HepG2 (cell line): Measurements from ENCODE around the gene GAS2. TPM values are rescaled to one million over a fixed set of nuclear protein-coding genes. Genes with fewer than 3 reads are reported as not detected.

ENCODE experiments used
- ARID4A ChIP-seq: sonication (generic); formaldehyde crosslinking; IDR thresholded peaks from 2 replicates; pipeline ENCODE4 v1.5.0; 2020; ENCODE audit warnings: mild to moderate bottlenecking, missing genetic modification reagents, borderline replicate concordance
- GATAD1 ChIP-seq: IDR thresholded peaks from 2 replicates; pipeline ENCODE4 v1.6.1; 2016; ENCODE audit warnings: missing genetic modification reagents, missing compliant biosample characterization
- HINFP ChIP-seq: sonication (generic); formaldehyde crosslinking; IDR thresholded peaks from 2 replicates; pipeline ENCODE4 v1.4.0; 2020; ENCODE audit warnings: low read depth, mild to moderate bottlenecking, missing genetic modification reagents
- JUN ChIP-seq: sonication (generic); formaldehyde crosslinking; IDR thresholded peaks from 2 replicates; pipeline ENCODE4 v1.4.0; 2020; ENCODE audit warnings: mild to moderate bottlenecking, missing genetic modification reagents
- JUND ChIP-seq: sonication (generic); formaldehyde crosslinking; IDR thresholded peaks from 2 replicates; pipeline ENCODE4 v1.8.0; 2022; ENCODE audit warnings: mild to moderate bottlenecking, missing genetic modification reagents
- PAX8 ChIP-seq: sonication (generic); formaldehyde crosslinking; IDR thresholded peaks from 2 replicates; pipeline ENCODE4 v1.8.0; 2022; ENCODE audit warnings: mild to moderate bottlenecking, missing genetic modification reagents, borderline replicate concordance
- TBP ChIP-seq: sonication (generic); formaldehyde crosslinking; IDR thresholded peaks from 2 replicates; pipeline ENCODE4 v1.5.0; 2020; ENCODE audit warnings: missing genetic modification reagents
- TCF7 ChIP-seq: sonication (generic); IDR thresholded peaks from 2 replicates; pipeline ENCODE4 v1.6.1; 2016; ENCODE audit warnings: antibody characterized with exemption, low read depth
- ZFY ChIP-seq: sonication (generic); formaldehyde crosslinking; IDR thresholded peaks from 2 replicates; pipeline ENCODE4 v1.4.0; 2020; ENCODE audit warnings: missing genetic modification reagents
- ZFYVE20 ChIP-seq: sonication (generic); formaldehyde crosslinking; IDR thresholded peaks from 2 replicates; pipeline ENCODE4 v1.8.0; 2023; ENCODE audit warnings: low read depth, mild to moderate bottlenecking, moderate library complexity, missing genetic modification reagents, borderline replicate concordance
- ZNF562 ChIP-seq: sonication (generic); formaldehyde crosslinking; IDR thresholded peaks from 2 replicates; pipeline ENCODE4 v1.8.0; 2022; ENCODE audit warnings: missing genetic modification reagents, borderline replicate concordance
- ZNF572 ChIP-seq: sonication (generic); formaldehyde crosslinking; IDR thresholded peaks from 2 replicates; pipeline ENCODE4 v1.5.1; 2020; ENCODE audit warnings: mild to moderate bottlenecking, missing genetic modification reagents
- ZNF747 ChIP-seq: sonication (generic); formaldehyde crosslinking; IDR thresholded peaks from 2 replicates; pipeline ENCODE4 v1.8.1; 2023; ENCODE audit warnings: missing genetic modification reagents, mild to moderate bottlenecking, borderline replicate concordance
- ZSCAN21 ChIP-seq: sonication (generic); formaldehyde crosslinking; IDR thresholded peaks from 2 replicates; pipeline ENCODE4 v1.8.0; 2022; ENCODE audit warnings: mild to moderate bottlenecking, missing genetic modification reagents, moderate library complexity, borderline replicate concordance
- ZSCAN30 ChIP-seq: sonication (generic); formaldehyde crosslinking; IDR thresholded peaks from 2 replicates; pipeline ENCODE4 v1.5.0; 2020; ENCODE audit warnings: mild to moderate bottlenecking, missing genetic modification reagents
- polyA plus RNA-seq, 8 experiments: library from polyadenylated mRNA; depleted of rRNA in 3 of 8; stranded (reverse) in 7 of 8; unstranded in 1 of 8; fragments of >200 nt; fragmentation: Illumina TruSeq in 4 of 8; extraction: Trizol in 4 of 8; gene quantifications; 2 replicates each; pipeline versions ENCODE4 v1.2.1 to v1.2.3, GENCODE V29; 2011 to 2016; ENCODE audit warnings: low read depth in 4 of 8, missing spikeins in 1 of 8, mixed read lengths in 1 of 8; ENCODE audit not compliant: insufficient read depth in 1 of 8
- total RNA-seq, 5 experiments: library from RNA; depleted of rRNA; stranded (reverse); fragments of >200 nt; fragmentation: Illumina TruSeq; extraction: Trizol; gene quantifications; 2 replicates each; pipeline ENCODE4 v1.2.3, GENCODE V29; 2016; ENCODE audit warnings: low read depth in 1 of 5
- TF ChIP-seq, protein P1 (sequence below): sonication (generic); formaldehyde crosslinking; IDR thresholded peaks from 2 replicates; pipeline ENCODE4 v1.5.0; 2020; ENCODE audit warnings: missing genetic modification reagents
- TF ChIP-seq, protein P2 (sequence below): sonication (generic); formaldehyde crosslinking; IDR thresholded peaks from 2 replicates; pipeline ENCODE4 v1.5.0; 2020; ENCODE audit warnings: missing genetic modification reagents, mild to moderate bottlenecking, borderline replicate concordance
- TF ChIP-seq, protein P3 (sequence below): sonication (generic); formaldehyde crosslinking; IDR thresholded peaks from 2 replicates; pipeline ENCODE4 v1.4.0; 2020; ENCODE audit warnings: mild to moderate bottlenecking, low read depth, missing genetic modification reagents

GAS2 gene
- total and polyA plus RNA-seq, 2 of the 13 experiments (the other 11 are each of a cell fraction or from before 2014, with no cell fraction given): 26.0 to 85.1 TPM

DNA sequence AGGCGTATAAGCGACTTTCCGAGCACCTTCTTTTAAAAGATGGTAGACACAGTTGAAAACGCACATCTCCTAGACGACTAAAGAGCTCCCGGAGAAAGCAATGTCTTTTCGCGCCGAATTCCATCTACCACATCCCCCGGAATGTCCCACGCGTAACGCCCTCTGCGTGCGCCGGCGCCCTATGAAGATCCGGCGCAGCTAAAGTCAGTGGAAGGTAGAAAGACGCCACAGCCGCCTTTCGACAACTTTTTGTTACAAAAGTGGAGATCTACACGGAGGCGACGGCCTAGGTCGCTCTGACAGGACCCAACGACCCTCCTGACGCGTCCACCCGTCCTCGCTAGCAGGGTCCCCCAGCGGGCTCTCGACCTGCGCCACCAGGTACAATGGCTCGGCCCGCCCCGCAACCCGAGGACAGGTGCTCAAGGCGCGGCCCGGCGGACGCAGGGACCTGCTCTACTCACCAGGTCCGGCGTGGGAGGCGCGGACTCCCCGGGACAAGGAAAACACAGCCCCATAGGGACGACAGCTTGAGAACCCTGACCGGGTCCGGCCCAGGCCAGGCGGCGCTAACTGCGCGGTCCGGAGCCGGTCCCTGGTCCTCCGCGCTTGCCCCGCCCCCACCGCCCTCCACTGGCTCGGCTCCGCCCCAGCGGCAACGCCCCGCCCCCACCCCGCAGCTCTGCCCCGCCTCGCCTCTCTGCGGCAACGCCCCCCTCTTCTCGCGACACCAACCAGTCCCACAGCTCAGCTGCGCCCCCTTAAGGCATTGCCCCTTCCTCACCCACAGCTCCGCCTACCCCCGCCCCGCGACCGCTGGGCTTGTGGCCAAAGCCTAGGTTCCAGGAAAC lies 163.0 kb downstream of the GAS2 start, which contains the start of gene SVIP (continued):
- TF ChIP-seq ZFYVE20: no peak
- TF ChIP-seq, protein P1, sequence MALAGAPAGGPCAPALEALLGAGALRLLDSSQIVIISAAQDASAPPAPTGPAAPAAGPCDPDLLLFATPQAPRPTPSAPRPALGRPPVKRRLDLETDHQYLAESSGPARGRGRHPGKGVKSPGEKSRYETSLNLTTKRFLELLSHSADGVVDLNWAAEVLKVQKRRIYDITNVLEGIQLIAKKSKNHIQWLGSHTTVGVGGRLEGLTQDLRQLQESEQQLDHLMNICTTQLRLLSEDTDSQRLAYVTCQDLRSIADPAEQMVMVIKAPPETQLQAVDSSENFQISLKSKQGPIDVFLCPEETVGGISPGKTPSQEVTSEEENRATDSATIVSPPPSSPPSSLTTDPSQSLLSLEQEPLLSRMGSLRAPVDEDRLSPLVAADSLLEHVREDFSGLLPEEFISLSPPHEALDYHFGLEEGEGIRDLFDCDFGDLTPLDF (CRISPR knock-in tag): no peak
- peak; percentile 96 for TF ChIP-seq HINFP (CRISPR knock-in tag)
- peak; percentile 86 for TF ChIP-seq ZFY (CRISPR knock-in tag)
- no peak for TF ChIP-seq PAX8 (CRISPR knock-in tag)
- TF ChIP-seq, protein P2, sequence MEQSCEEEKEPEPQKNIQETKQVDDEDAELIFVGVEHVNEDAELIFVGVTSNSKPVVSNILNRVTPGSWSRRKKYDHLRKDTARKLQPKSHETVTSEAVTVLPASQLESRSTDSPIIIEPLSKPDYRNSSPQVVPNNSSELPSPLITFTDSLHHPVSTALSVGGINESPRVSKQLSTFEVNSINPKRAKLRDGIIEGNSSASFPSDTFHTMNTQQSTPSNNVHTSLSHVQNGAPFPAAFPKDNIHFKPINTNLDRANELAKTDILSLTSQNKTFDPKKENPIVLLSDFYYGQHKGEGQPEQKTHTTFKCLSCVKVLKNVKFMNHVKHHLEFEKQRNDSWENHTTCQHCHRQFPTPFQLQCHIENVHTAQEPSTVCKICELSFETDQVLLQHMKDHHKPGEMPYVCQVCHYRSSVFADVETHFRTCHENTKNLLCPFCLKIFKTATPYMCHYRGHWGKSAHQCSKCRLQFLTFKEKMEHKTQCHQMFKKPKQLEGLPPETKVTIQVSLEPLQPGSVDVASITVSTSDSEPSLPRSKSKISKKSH (CRISPR knock-in tag): no peak
- peak; percentile 45 for TF ChIP-seq GATAD1 (CRISPR knock-in tag)
- no peak for TF ChIP-seq ZNF572
- no peak for TF ChIP-seq TCF7
- TF ChIP-seq ZNF747 (CRISPR knock-in tag): peak; percentile 47; the same call in 1 of the 2 replicates
- TF ChIP-seq ZSCAN21 (CRISPR knock-in tag): peak; percentile 68; the same call in 1 of the 2 replicates
- no peak for TF ChIP-seq TBP (CRISPR knock-in tag)
- TF ChIP-seq ZNF562: no peak
- TF ChIP-seq, protein P3, sequence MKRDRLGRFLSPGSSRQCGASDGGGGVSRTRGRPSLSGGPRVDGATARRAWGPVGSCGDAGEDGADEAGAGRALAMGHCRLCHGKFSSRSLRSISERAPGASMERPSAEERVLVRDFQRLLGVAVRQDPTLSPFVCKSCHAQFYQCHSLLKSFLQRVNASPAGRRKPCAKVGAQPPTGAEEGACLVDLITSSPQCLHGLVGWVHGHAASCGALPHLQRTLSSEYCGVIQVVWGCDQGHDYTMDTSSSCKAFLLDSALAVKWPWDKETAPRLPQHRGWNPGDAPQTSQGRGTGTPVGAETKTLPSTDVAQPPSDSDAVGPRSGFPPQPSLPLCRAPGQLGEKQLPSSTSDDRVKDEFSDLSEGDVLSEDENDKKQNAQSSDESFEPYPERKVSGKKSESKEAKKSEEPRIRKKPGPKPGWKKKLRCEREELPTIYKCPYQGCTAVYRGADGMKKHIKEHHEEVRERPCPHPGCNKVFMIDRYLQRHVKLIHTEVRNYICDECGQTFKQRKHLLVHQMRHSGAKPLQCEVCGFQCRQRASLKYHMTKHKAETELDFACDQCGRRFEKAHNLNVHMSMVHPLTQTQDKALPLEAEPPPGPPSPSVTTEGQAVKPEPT (CRISPR knock-in tag): 0 out of 2 replicates have a peak, but pooled peaks have one; percentile 39
- no peak for TF ChIP-seq JUND
- TF ChIP-seq ZSCAN30 (CRISPR knock-in tag): no peak
- TF ChIP-seq JUN (CRISPR knock-in tag): no peak
- TF ChIP-seq ARID4A (CRISPR knock-in tag): peak; percentile 68; the same call in 1 of the 2 replicates
